Neural crest cell (in vitro differentiated cells): Measurements from ENCODE around the gene ITGAL. TPM values are rescaled to one million over a fixed set of nuclear protein-coding genes. Genes with fewer than 3 reads are reported as not detected.

Experiments used
- DNase-seq: peaks from one replicate; pipeline ENCODE4 v3.0.0; 2021; ENCODE audit warnings: low read depth, mixed read lengths, low spot score
- H3K27ac Mint-ChIP-seq: one replicate; pipeline ENCODE4 v1.8.0; 2021; ENCODE audit warnings: mild to moderate bottlenecking, mixed read lengths; ENCODE audit not compliant: unreplicated experiment
- H3K27me3 Mint-ChIP-seq: 2 replicates; pipeline ENCODE4 v1.8.0; 2021; ENCODE audit warnings: low read depth, mild to moderate bottlenecking, mixed read lengths
- H3K36me3 Mint-ChIP-seq: 2 replicates; pipeline ENCODE4 v1.8.0; 2021; ENCODE audit warnings: low read depth, mild to moderate bottlenecking, mixed read lengths
- H3K4me1 Mint-ChIP-seq: 2 replicates; pipeline ENCODE4 v1.8.0; 2021; ENCODE audit warnings: mixed read lengths
- H3K4me3 Mint-ChIP-seq: one replicate; pipeline ENCODE4 v1.8.0; 2021; ENCODE audit warnings: mild to moderate bottlenecking, mixed read lengths
- H3K9me3 Mint-ChIP-seq: 2 replicates; pipeline ENCODE4 v1.8.0; 2021; ENCODE audit warnings: mixed read lengths
- CTCF ChIP-seq: fragments of 200-600 bp; sonication (generic); conservative IDR thresholded peaks from 2 replicates; pipeline ENCODE4 v1.5.0; 2021; ENCODE audit warnings: antibody characterized with exemption, mild to moderate bottlenecking
- total RNA-seq: library from RNA; stranded (reverse); gene quantifications from 2 replicates; pipeline ENCODE4 v1.2.1, GENCODE V29; 2021

The ITGAL gene
- total RNA-seq, 1 donor from 2014 or later: not detected

- Mint-ChIP-seq H3K27ac (no peak overlapping the region), H3K4me3 (no peak overlapping the region), H3K36me3 (no peaks in the 10 kb centered on the region), H3K27me3 (peaks cover 5% of the 10 kb centered on the region), H3K9me3 (no peaks in the 10 kb centered on the region), H3K4me1 (no peaks in the 10 kb centered on the region)
- no peak for TF ChIP-seq CTCF
- DNase-seq: no peak
These were observed 8.8 kb downstream of the ITGAL start for GRCh38 chr16:30481381-30481780.

GRCh38 chr16:30482366-30482765, 9.8 kb downstream of the ITGAL start:
- no peaks in the 10 kb centered on the region for H3K36me3 Mint-ChIP-seq
- H3K27me3 Mint-ChIP-seq: peaks cover 5% of the 10 kb centered on the region
- peak; percentile 30 for TF ChIP-seq CTCF
- no peaks in the 10 kb centered on the region for H3K9me3 Mint-ChIP-seq
- no peak for DNase-seq
- H3K4me3 Mint-ChIP-seq: no peak overlapping the region
- H3K4me1 Mint-ChIP-seq: no peaks in the 10 kb centered on the region
- H3K27ac Mint-ChIP-seq: no peak overlapping the region

GRCh38 chr16:30484887-30485286, 12.3 kb downstream of the ITGAL start:
- H3K36me3 Mint-ChIP-seq: no peaks in the 10 kb centered on the region
- no peak overlapping the region for H3K4me3 Mint-ChIP-seq
- no peak overlapping the region for H3K27ac Mint-ChIP-seq
- no peak for DNase-seq
- H3K4me1 Mint-ChIP-seq: no peaks in the 10 kb centered on the region
- H3K27me3 Mint-ChIP-seq: peaks cover 5% of the 10 kb centered on the region
- TF ChIP-seq CTCF: no peak
- no peaks in the 10 kb centered on the region for H3K9me3 Mint-ChIP-seq

- no peaks in the 10 kb centered on the region for H3K36me3 Mint-ChIP-seq
- no peak overlapping the region for H3K4me3 Mint-ChIP-seq
- H3K4me1 Mint-ChIP-seq: peaks cover 6% of the 10 kb centered on the region
- no peaks in the 10 kb centered on the region for H3K9me3 Mint-ChIP-seq
- DNase-seq: no peak
- H3K27me3 Mint-ChIP-seq: peaks cover 3% of the 10 kb centered on the region
- TF ChIP-seq CTCF: no peak
- no peak overlapping the region for H3K27ac Mint-ChIP-seq
These were observed 13.4 kb downstream of the ITGAL start for GRCh38 chr16:30485818-30486436.

GRCh38 chr16:30488764-30489605, 16.4 kb downstream of the ITGAL start:
- no peaks in the 10 kb centered on the region for H3K36me3 Mint-ChIP-seq
- H3K4me3 Mint-ChIP-seq: no peak overlapping the region
- no peaks in the 10 kb centered on the region for H3K27me3 Mint-ChIP-seq
- H3K9me3 Mint-ChIP-seq: no peaks in the 10 kb centered on the region
- H3K27ac Mint-ChIP-seq: no peak overlapping the region
- peaks cover 6% of the 10 kb centered on the region for H3K4me1 Mint-ChIP-seq
- no peak for DNase-seq
- TF ChIP-seq CTCF: no peak
